Thoracic aorta (tissue), 2 donors: Measurements from ENCODE around the gene NOC3L. TPM values are rescaled to one million over a fixed set of nuclear protein-coding genes. Genes with fewer than 3 reads are reported as not detected.
A peak's percentile ranks its signal among the peaks of the same experiment; 100 is the strongest.

Experiments
- ATAC-seq: fragments of 150-250 bp; one replicate; pipeline ENCODE4 v1.8.0; 2017; ENCODE audit warnings: low read depth; ENCODE audit not compliant: insufficient number of reproducible peaks, low FRiP score
- DNase-seq: peaks from one replicate; pipeline ENCODE4 v3.0.0-alpha.2; 2020; ENCODE audit warnings: low spot score
- H3K27ac ChIP-seq, 2 donors: fragments of 200-600 bp; sonication (generic); 1 replicate in 1 of 2; 2 replicates in 1 of 2; pipeline ENCODE4 v1.5.1; 2016; ENCODE audit warnings: mild to moderate bottlenecking in 2 of 2, moderate library complexity in 2 of 2
- H3K27me3 ChIP-seq: fragments of 200-600 bp; sonication (generic); replicated peaks from 2 replicates; pipeline ENCODE4 v1.6.0; 2016; ENCODE audit warnings: mild to moderate bottlenecking; ENCODE audit not compliant: insufficient read depth
- H3K36me3 ChIP-seq: fragments of 200-600 bp; sonication (generic); one replicate; pipeline ENCODE4 v1.5.1; 2016
- H3K4me1 ChIP-seq, 2 donors: fragments of 200-600 bp; sonication (generic); 1 replicate in 1 of 2; 2 replicates in 1 of 2; pipeline versions ENCODE4 v1.5.1 to v1.6.0; 2016; ENCODE audit warnings: low read depth in 2 of 2, mild to moderate bottlenecking in 1 of 2; ENCODE audit not compliant: control insufficient read depth in 1 of 2
- H3K4me3 ChIP-seq: fragments of 200-600 bp; sonication (generic); 2 replicates; pipeline ENCODE4 v1.5.1; 2016; ENCODE audit warnings: mild to moderate bottlenecking
- H3K9me3 ChIP-seq: fragments of 200-600 bp; sonication (generic); 2 replicates; pipeline ENCODE4 v1.5.1; 2016
- total RNA-seq, 2 donors: library from RNA; depleted of rRNA; stranded (reverse); fragments of >200 nt; gene quantifications; one replicate each; pipeline versions ENCODE4 v1.1.0 to v1.2.3, GENCODE V29; 2016
- TF ChIP-seq, protein P1 (sequence below): fragments of 200-600 bp; sonication (generic); IDR thresholded peaks from one replicate; pipeline ENCODE4 v1.5.1; 2019; ENCODE audit warnings: antibody characterized with exemption

Gene NOC3L
- total RNA-seq, 2 donors from 2014 or later = 11.1 to 22.5 TPM

DNA sequence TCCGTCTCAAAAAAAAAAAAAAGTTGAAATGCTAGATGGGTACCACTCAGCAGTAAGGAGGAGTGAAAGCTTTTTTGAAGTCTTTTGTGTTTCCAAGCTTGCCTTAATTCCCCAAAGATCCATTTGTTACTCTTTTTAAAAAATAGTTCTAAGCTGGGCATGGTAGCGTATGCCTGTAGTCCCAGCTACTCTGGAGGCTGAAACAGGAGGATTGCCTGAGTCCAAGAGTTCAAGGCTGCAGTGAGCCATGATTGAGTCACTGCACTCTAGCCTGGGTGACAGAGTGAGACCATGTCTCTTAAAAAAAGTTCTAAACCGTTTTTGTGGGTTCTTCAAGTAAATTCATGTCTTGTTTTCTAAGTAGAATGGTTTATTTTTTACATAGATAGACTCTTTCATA is 44.9 kb upstream of the NOC3L start:
- no peak for DNase-seq
- ATAC-seq = no peak
- Histone ChIP-seq H3K4me3 (no peak overlapping the region), H3K9me3 (no peaks in the 10 kb centered on the region), H3K27ac (no peak overlapping the region), H3K4me1 (peaks cover 15 to 44% of the 10 kb centered on the region in 2 donors), H3K27me3 (no peaks in the 10 kb centered on the region), H3K36me3 (no peaks in the 10 kb centered on the region)
- TF ChIP-seq, protein P1, sequence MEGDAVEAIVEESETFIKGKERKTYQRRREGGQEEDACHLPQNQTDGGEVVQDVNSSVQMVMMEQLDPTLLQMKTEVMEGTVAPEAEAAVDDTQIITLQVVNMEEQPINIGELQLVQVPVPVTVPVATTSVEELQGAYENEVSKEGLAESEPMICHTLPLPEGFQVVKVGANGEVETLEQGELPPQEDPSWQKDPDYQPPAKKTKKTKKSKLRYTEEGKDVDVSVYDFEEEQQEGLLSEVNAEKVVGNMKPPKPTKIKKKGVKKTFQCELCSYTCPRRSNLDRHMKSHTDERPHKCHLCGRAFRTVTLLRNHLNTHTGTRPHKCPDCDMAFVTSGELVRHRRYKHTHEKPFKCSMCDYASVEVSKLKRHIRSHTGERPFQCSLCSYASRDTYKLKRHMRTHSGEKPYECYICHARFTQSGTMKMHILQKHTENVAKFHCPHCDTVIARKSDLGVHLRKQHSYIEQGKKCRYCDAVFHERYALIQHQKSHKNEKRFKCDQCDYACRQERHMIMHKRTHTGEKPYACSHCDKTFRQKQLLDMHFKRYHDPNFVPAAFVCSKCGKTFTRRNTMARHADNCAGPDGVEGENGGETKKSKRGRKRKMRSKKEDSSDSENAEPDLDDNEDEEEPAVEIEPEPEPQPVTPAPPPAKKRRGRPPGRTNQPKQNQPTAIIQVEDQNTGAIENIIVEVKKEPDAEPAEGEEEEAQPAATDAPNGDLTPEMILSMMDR = no peak

DNA sequence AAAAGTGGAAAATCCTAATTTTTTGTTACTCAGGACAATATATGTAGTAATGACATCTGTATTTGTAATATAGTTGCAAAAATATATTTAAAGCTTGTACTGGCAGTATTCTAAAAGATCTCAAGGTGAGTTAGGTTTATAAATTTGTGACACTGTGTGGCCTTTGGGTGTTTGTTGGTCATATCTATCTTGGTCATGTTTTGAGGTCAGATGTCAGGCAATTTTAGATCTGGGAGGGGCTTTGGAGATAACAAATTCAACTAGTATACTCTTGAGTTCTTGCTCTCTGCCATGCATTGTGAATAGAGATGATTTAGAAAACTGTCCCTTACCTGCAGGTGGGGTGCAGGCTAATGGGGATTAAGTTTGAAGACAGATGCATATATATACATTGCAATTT is 42.7 kb upstream of the NOC3L start:
- Histone ChIP-seq H3K36me3 (no peaks in the 10 kb centered on the region), H3K4me3 (no peak overlapping the region), H3K9me3 (no peaks in the 10 kb centered on the region), H3K4me1 (peaks cover 11 to 29% of the 10 kb centered on the region in 2 donors), H3K27me3 (no peaks in the 10 kb centered on the region), H3K27ac (no peak overlapping the region)
- TF ChIP-seq, protein P1 = no peak
- ATAC-seq = no peak
- no peak for DNase-seq

DNA sequence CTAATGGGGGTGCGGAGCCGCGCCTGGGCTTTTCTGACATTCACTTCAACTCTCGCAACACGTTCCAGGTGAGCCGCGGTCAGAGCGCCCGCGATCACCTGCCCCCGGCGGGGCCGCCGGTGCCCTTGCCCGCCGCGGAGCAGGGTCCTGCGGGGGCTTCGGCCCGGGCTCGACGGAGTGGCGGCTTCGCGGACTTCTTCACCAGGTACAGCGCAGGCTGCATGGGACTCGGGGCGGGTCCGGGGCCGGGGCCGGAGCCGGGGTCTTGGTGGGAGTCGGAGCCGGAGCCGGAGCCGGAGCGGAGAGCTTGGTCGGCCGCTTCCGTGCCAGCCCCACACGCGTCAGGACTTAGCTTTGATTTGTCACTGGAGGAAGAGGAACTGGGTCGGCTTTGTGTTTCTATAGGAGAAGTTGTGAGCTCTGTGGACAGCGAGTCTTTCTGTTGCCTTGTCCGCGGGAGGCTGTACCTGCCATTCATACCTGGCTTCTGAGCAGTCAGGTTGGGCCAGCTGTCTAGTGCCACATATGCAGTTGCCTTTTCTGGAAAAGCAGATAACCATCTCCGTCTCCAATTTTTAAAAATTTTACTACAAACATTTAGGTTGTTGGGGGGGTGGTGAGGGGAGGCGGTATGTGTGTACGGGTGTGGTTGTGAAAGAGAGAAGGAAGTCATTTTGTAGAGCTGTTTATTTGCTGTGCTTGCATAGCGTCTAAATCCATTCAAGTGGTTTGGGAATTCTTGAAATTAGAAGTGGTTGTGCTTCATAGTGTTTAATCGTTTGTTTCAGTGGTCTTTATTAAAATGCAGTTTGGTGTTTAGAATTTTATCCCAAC is 40.9 kb upstream of the NOC3L start:
- H3K36me3 ChIP-seq = no peaks in the 10 kb centered on the region
- TF ChIP-seq, protein P1 = no peak
- peak; percentile 30 for ATAC-seq
- no peaks in the 10 kb centered on the region for H3K9me3 ChIP-seq
- DNase-seq = peak; percentile 7
- H3K27ac ChIP-seq = peak overlapping the region; percentile 86 to 94
- no peaks in the 10 kb centered on the region for H3K27me3 ChIP-seq
- peaks cover 11 to 26% of the 10 kb centered on the region in 2 donors for H3K4me1 ChIP-seq
- peak overlapping the region; percentile 98 for H3K4me3 ChIP-seq

DNA sequence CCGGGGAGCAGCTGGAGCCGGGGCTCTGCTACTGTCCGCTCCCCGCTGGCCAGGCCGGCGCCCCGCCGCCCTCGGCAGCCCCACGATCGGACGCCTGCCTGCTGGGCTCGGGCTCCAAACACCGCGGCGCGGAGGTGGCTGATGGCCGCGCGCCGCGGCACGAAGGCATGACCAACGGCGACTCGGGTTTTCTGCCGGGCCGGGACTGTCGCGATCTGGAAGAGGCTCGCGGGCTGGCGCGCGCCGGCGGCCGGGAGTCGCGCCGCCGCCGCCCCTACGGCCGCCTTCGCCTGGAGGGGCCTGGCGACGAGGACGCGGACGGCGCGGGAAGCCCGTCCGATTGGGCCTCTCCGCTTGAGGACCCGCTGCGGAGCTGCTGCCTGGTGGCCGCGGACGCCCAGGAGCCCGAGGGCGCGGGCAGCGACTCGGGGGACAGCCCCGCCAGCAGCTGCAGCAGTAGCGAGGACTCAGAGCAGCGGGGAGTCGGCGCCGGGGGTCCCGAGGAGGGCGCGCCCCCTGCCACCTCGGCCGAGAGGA is 40.2 kb upstream of the NOC3L start:
- peak; percentile 1 for ATAC-seq
- H3K4me1 ChIP-seq = peaks cover 11 to 26% of the 10 kb centered on the region in 2 donors
- H3K36me3 ChIP-seq = no peaks in the 10 kb centered on the region
- TF ChIP-seq, protein P1 = no peak
- H3K4me3 ChIP-seq = peak overlapping the region; percentile 98
- no peak for DNase-seq
- H3K27ac ChIP-seq = peak overlapping the region; percentile 86 to 94
- no peaks in the 10 kb centered on the region for H3K9me3 ChIP-seq
- H3K27me3 ChIP-seq = no peaks in the 10 kb centered on the region

DNA sequence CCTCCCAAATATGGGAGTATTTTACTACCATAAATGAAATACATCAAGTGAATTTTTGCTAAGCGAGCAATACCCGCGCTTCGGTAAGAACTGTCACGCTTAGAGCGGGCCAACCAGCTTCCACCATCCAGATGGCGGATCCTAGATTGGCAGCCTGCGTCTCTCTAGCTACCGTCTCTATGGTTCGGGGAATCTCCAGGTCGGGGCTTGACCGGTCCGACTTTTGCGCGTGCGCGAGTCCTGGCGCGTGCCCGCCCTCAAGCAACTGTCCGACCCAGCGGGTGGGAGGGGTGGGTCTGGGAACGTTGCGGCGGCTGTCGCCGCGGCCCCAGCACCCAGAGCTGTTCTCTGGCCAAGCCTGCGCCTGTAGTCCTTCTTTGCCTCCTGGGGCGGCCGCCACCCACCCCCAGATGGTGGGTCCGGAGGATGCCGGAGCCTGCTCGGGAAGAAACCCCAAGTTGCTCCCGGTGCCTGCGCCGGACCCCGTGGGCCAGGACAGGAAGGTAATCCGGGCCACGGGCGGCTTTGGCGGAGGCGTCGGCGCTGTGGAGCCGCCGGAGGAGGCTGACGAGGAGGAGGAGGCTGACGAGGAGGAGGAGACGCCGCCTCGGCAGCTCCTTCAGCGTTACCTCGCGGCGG is 39.6 kb upstream of the NOC3L start, which contains the start of gene TBC1D12:
TBC1D12 (plus strand) TSS at position 338 of the 639 bp plus-strand sequence; CDS start at position 411, 73 bp downstream.
- Histone ChIP-seq H3K36me3 (no peaks in the 10 kb centered on the region), H3K4me1 (peaks cover 11 to 26% of the 10 kb centered on the region in 2 donors), H3K27ac (peak within 1 kb of the TSS; percentile 86 to 94), H3K9me3 (no peaks in the 10 kb centered on the region), H3K27me3 (no peaks in the 10 kb centered on the region), H3K4me3 (peak within 1 kb of the TSS; percentile 98)
- DNase-seq = peak; percentile 78
- peak; percentile 90 for ATAC-seq
- TF ChIP-seq, protein P1 = no peak
